Measurements from ENCODE around the gene ZNF74. TPM values are rescaled to one million over a fixed set of nuclear protein-coding genes. Genes with fewer than 3 reads are reported as not detected.
A peak's percentile ranks its signal among the peaks of the same experiment; 100 is the strongest.

Gene ZNF74
- total RNA-seq, 1 donor from 2014 or later: 26.4 TPM

GRCh38 chr22:20437613-20438426, 43.9 kb downstream of the ZNF74 start, which contains the start of gene SCARF2:
SCARF2 (minus strand) TSS chr22:20437825; CDS start chr22:20437754, 71 bp downstream.
- no peak for DNase-seq (ENCODE audit: low read depth)
- peak within 1 kb of the TSS; percentile 44 for H3K4me3 ChIP-seq (ENCODE audit: low read depth, low read length)
- TF ChIP-seq CTCF (conservative IDR thresholded peaks at IDR 0.05; ENCODE audit: low read depth, low read length): no peak

GRCh38 chr22:20438427-20438677, 44.4 kb downstream of the ZNF74 start:
- no peak for TF ChIP-seq CTCF (conservative IDR thresholded peaks at IDR 0.05; ENCODE audit: low read depth, low read length)
- DNase-seq (ENCODE audit: low read depth): no peak
- no peak overlapping the region for H3K4me3 ChIP-seq (ENCODE audit: low read depth, low read length)

GRCh38 chr22:20438678-20439492, 44.9 kb downstream of the ZNF74 start:
- TF ChIP-seq CTCF (conservative IDR thresholded peaks at IDR 0.05; ENCODE audit: low read depth, low read length): no peak
- no peak overlapping the region for H3K4me3 ChIP-seq (ENCODE audit: low read depth, low read length)
- DNase-seq (ENCODE audit: low read depth): no peak

GRCh38 chr22:20439556-20439927, 45.6 kb downstream of the ZNF74 start:
- DNase-seq (ENCODE audit: low read depth): no peak
- H3K4me3 ChIP-seq (ENCODE audit: low read depth, low read length): no peak overlapping the region
- TF ChIP-seq CTCF (conservative IDR thresholded peaks at IDR 0.05; ENCODE audit: low read depth, low read length): no peak

GRCh38 chr22:20439928-20440575, 46.1 kb downstream of the ZNF74 start:
- TF ChIP-seq CTCF (conservative IDR thresholded peaks at IDR 0.05; ENCODE audit: low read depth, low read length): no peak
- no peak for DNase-seq (ENCODE audit: low read depth)
- H3K4me3 ChIP-seq (ENCODE audit: low read depth, low read length): no peak overlapping the region

- DNase-seq (ENCODE audit: low read depth): no peak
- H3K4me3 ChIP-seq (ENCODE audit: low read depth, low read length): no peak overlapping the region
- TF ChIP-seq CTCF (conservative IDR thresholded peaks at IDR 0.05; ENCODE audit: low read depth, low read length): no peak
Observed at GRCh38 chr22:20440637-20441591, 47.0 kb downstream of the ZNF74 start.

Data from epithelial cell of proximal tubule (primary cell).